Left lung (tissue), 10 donors: Measurements from ENCODE around the gene IFNA10. TPM values are rescaled to one million over a fixed set of nuclear protein-coding genes. Genes with fewer than 3 reads are reported as not detected.

Experiments
- ATAC-seq: fragments of 200-7000 bp; cut with Tn5 transposase; one replicate; pipeline ENCODE4 v1.9.1; 2020; ENCODE audit warnings: moderate library complexity
- DNase-seq, 4 donors: peaks; one replicate each; pipeline ENCODE4 v3.0.0-alpha.2; 2013 to 2020
- H3K27ac ChIP-seq, 2 donors: fragments of 200-600 bp; sonication (generic) in 1 of 2; one replicate each; pipeline versions ENCODE4 v1.5.0 to v1.8.0; 2020 to 2021
- H3K27me3 ChIP-seq, 2 donors: fragments of 200-600 bp; sonication (generic) in 1 of 2; one replicate each; pipeline versions ENCODE4 v1.5.0 to v1.8.0; 2020 to 2021
- H3K36me3 ChIP-seq, 2 donors: fragments of 200-600 bp; sonication (generic) in 1 of 2; one replicate each; pipeline versions ENCODE4 v1.5.0 to v1.8.0; 2020 to 2021
- H3K4me1 ChIP-seq, 2 donors: fragments of 200-600 bp; one replicate each; pipeline ENCODE4 v1.8.0; 2021
- H3K4me3 ChIP-seq, 2 donors: fragments of 200-600 bp; sonication (generic) in 1 of 2; one replicate each; pipeline versions ENCODE4 v1.5.0 to v1.8.0; 2020 to 2021; ENCODE audit warnings: mild to moderate bottlenecking in 1 of 2
- H3K9me3 ChIP-seq, 2 donors: fragments of 200-600 bp; sonication (generic) in 1 of 2; one replicate each; pipeline versions ENCODE4 v1.5.0 to v1.8.0; 2020 to 2021
- intact Hi-C, 2 donors: fragments of 100-400 bp; cut with DNase I; formaldehyde crosslinking; loops; one replicate each; pipeline versions ENCODE4 v1.11.2 to v1.14.2; 2022
- polyA plus RNA-seq, 6 donors: library from polyadenylated mRNA; unstranded; fragments of 120-200 nt; gene quantifications; one replicate each; pipeline ENCODE4 v1.2.1, GENCODE V29; 2013; ENCODE audit not compliant: insufficient read length in 6 of 6
- total RNA-seq, 2 donors: library from RNA; stranded (reverse); fragmentation: NEBNext Ultra II Directional; extraction: Animal tissue kit (Norgen Biotek cat#: 25700); gene quantifications; one replicate each; pipeline ENCODE4 v1.2.1, GENCODE V29; 2021
- TF ChIP-seq, protein P1 (sequence below), 2 donors: fragments of 200-600 bp; sonication (generic) in 1 of 2; IDR thresholded peaks; one replicate each; pipeline versions ENCODE4 v1.5.0 to v1.8.0; 2021; ENCODE audit warnings: antibody characterized with exemption in 2 of 2
- donor health status: DM: no; HTN: yes; CAD: no.
- donor health status: DM: no; HTN: no; CAD: no.

The IFNA10 gene
- total and polyA plus RNA-seq, 8 donors: not detected

DNA sequence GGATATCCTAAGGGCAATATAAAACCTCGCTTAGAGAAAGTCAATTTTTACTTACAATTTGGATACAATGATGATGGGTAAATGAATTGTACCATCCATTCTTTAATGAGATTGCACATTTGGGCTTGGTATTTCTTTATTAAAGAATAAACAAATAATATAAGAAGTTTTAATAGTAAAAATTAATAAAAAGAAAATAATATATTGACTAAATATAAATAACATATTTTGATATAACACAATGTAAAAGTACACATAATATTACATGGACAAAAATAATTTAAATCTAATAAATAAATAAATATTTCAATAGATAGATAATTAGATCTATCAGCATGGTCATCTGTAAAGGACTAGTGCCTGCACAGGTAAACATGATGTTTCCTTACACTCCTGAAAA is 41.4 kb downstream of the IFNA10 start:
- DNase-seq: no peak
- Histone ChIP-seq H3K4me3 (no peak overlapping the region), H3K36me3 (no peaks in the 10 kb centered on the region), H3K27ac (no peak overlapping the region), H3K4me1 (no peaks in the 10 kb centered on the region), H3K27me3 (no peaks in the 10 kb centered on the region), H3K9me3 (no peaks in the 10 kb centered on the region)
- intact Hi-C loops: no loop called here
- ATAC-seq: no peak
- TF ChIP-seq, protein P1, sequence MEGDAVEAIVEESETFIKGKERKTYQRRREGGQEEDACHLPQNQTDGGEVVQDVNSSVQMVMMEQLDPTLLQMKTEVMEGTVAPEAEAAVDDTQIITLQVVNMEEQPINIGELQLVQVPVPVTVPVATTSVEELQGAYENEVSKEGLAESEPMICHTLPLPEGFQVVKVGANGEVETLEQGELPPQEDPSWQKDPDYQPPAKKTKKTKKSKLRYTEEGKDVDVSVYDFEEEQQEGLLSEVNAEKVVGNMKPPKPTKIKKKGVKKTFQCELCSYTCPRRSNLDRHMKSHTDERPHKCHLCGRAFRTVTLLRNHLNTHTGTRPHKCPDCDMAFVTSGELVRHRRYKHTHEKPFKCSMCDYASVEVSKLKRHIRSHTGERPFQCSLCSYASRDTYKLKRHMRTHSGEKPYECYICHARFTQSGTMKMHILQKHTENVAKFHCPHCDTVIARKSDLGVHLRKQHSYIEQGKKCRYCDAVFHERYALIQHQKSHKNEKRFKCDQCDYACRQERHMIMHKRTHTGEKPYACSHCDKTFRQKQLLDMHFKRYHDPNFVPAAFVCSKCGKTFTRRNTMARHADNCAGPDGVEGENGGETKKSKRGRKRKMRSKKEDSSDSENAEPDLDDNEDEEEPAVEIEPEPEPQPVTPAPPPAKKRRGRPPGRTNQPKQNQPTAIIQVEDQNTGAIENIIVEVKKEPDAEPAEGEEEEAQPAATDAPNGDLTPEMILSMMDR (IDR thresholded peaks at IDR 0.05): no peak

DNA sequence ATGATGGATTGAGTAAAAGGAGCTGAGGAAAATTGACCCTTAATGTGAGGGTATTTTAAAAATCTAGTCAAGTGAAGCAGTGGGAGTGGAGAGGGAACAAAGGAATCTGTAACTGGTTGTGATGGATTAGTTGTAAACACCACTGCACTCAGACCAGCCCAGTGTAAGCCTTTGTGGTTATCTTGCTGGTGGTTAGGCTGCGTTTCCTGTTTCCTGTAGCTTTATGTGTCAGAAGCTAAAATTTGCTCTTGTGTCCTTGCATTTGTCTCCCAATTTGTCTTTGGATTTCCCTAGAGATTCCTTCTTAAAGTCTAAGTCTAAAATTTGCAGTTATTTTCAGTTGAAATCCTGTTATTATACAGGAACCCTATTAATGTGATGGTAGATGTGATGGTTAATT is 46.8 kb downstream of the IFNA10 start:
- Histone ChIP-seq H3K36me3 (no peaks in the 10 kb centered on the region), H3K9me3 (no peaks in the 10 kb centered on the region), H3K27ac (no peak overlapping the region), H3K4me3 (no peak overlapping the region), H3K27me3 (no peaks in the 10 kb centered on the region), H3K4me1 (peaks cover 0 to 6% of the 10 kb centered on the region in 2 donors)
- no peak for ATAC-seq
- TF ChIP-seq, protein P1 (IDR thresholded peaks at IDR 0.05): no peak
- no peak for DNase-seq
- intact Hi-C loops: no loop called here

Other genes starting within 250 kb of the IFNA10 start
- gene HACD4, start 175.5 kb downstream of the IFNA10 start, total RNA-seq: 1 to 10 TPM; 6.3 to 8.4 TPM
- gene HACD4, start 175.5 kb downstream of the IFNA10 start, polyA plus RNA-seq: 10 to 100 TPM in 4 of 6 donors, 1 to 10 TPM in 2; 9.4 to 12.2 (median 10.7) TPM
- not detected for gene IFNB1, start 129.2 kb downstream of the IFNA10 start, total RNA-seq
- not detected for gene IFNB1, start 129.2 kb downstream of the IFNA10 start, polyA plus RNA-seq
- gene IFNW1, start 65.3 kb downstream of the IFNA10 start, total RNA-seq: not detected
- gene IFNW1, start 65.3 kb downstream of the IFNA10 start, polyA plus RNA-seq: under 1 TPM in 3 of 6 donors, not detected in 3; 0.07 to 0.15 (median 0.09) TPM
- gene IFNA21, start 40.5 kb downstream of the IFNA10 start, total RNA-seq: not detected
- not detected for gene IFNA21, start 40.5 kb downstream of the IFNA10 start, polyA plus RNA-seq
- not detected for gene IFNA4, start 19.6 kb downstream of the IFNA10 start, total RNA-seq
- gene IFNA4, start 19.6 kb downstream of the IFNA10 start, polyA plus RNA-seq: not detected
- gene IFNA7, start 4.9 kb downstream of the IFNA10 start, total RNA-seq: not detected
- not detected for gene IFNA7, start 4.9 kb downstream of the IFNA10 start, polyA plus RNA-seq
- not detected for gene IFNA16, start 10.2 kb upstream of the IFNA10 start, total RNA-seq
- gene IFNA16, start 10.2 kb upstream of the IFNA10 start, polyA plus RNA-seq: not detected
- gene IFNA17, start 21.1 kb upstream of the IFNA10 start, total RNA-seq: not detected
- not detected for gene IFNA17, start 21.1 kb upstream of the IFNA10 start, polyA plus RNA-seq
- gene IFNA14, start 32.9 kb upstream of the IFNA10 start, total RNA-seq: not detected
- gene IFNA14, start 32.9 kb upstream of the IFNA10 start, polyA plus RNA-seq: not detected
- gene IFNA5, start 98.2 kb upstream of the IFNA10 start, total RNA-seq: not detected
- not detected for gene IFNA5, start 98.2 kb upstream of the IFNA10 start, polyA plus RNA-seq
- gene KLHL9, start 128.3 kb upstream of the IFNA10 start, total RNA-seq: 10 to 100 TPM; 21.6 to 23.4 TPM
- 10 to 100 TPM; 39.1 to 45.5 (median 42.0) TPM for gene KLHL9, start 128.3 kb upstream of the IFNA10 start, polyA plus RNA-seq
- gene IFNA6, start 143.7 kb upstream of the IFNA10 start, total RNA-seq: not detected
- gene IFNA6, start 143.7 kb upstream of the IFNA10 start, polyA plus RNA-seq: not detected
- gene IFNA13, start 160.9 kb upstream of the IFNA10 start, total RNA-seq: not detected
- under 1 TPM in 1 of 6 donors, not detected in 5; 0.14 TPM for gene IFNA13, start 160.9 kb upstream of the IFNA10 start, polyA plus RNA-seq
- not detected for gene IFNA2, start 178.3 kb upstream of the IFNA10 start, total RNA-seq
- under 1 TPM in 1 of 6 donors, not detected in 5; 0.13 TPM for gene IFNA2, start 178.3 kb upstream of the IFNA10 start, polyA plus RNA-seq
- gene IFNA8, start 202.0 kb upstream of the IFNA10 start, total RNA-seq: not detected
- not detected for gene IFNA8, start 202.0 kb upstream of the IFNA10 start, polyA plus RNA-seq
- not detected for gene IFNA1, start 233.3 kb upstream of the IFNA10 start, total RNA-seq
- not detected for gene IFNA1, start 233.3 kb upstream of the IFNA10 start, polyA plus RNA-seq